ENCODE data around the gene MYOM3. TPM values are rescaled to one million over a fixed set of nuclear protein-coding genes. Genes with fewer than 3 reads are reported as not detected.

The MYOM3 gene
- total RNA-seq, result not detected

DNA sequence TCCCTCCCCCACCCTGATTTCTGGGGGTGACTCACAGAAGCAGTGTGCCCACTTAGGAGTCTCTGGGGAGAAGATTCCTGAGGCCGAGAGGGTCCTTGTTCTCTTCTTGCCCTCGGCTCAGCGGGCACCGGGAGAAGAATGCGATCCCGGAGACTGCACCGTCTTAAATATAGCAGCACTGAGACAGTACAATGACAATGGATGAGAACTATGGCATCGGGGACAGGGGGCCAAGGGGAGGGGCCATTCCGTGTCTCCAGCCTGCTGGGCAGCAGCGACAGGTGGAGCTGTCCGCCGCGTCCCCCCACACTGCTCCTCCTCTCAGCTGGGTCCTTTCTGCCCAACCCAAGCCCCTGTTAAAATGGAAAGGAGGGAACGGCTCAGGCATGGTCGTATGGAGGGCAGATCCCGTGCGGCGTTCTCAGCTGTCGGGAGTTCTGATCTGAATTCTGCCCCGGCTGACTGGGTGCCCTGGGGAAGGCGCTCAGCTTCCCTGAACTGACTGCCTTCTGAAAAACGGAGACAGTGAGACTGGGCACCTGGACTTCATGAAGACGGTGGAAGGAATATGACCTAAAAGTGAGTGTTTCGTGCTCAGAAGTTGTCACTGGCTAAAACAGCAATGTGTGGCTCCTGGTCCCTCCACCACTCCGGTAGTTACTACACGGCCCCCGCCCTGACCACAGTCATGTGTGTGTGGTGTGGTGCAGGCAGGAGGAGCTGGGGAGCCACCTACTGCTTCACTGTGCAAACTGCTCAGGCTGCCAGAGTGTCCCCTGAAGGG, at the start of gene MYOM3:
Gene MYOM3 (minus strand): TSS at position 140 of the 784 bp plus-strand sequence. CDS start 3,499 bp downstream, outside the sequence.
- H3K27me3 Mint-ChIP-seq, result peaks cover 41% of the 10 kb centered on the region
- CTCF ChIA-PET, result interaction anchor here (0.7 to 1.4 kb wide), 8 partner anchors 9 to 340 kb away, joined by 3 to 8 read pairs (median 4); no protein-coding TSS in a partner anchor

DNA sequence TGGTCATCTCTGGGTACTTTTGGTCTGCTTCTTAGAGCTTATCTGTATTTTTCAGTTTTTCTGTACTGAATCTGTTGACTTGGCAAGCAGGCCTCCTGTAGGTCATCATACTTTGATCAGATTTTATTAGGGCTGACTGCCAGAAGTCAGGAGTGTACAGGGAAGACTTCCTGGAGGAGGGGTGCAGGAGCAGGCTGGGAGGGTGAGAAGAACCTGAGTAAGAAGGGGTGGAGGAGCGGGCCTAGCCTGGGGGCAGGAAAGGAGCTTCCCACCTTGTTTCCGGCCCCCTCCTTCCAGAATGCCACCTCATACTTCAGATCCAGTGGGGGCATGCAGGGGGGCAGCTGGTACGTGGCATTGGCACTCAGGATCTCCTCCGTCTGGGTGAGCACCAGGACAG, 49.3 kb upstream of the MYOM3 start:
- Mint-ChIP-seq H3K4me3 (no peak overlapping the region), H3K27me3 (no peaks in the 10 kb centered on the region), H3K27ac (no peak overlapping the region), H3K9me3 (ENCODE audit: low read depth) (no peaks in the 10 kb centered on the region), H3K36me3 (peaks cover 10% of the 10 kb centered on the region), H3K4me1 (no peaks in the 10 kb centered on the region)
- CTCF ChIA-PET, result interaction anchor here (1.1 to 1.8 kb wide), 2 partner anchors 11 to 39 kb away, joined by 5 to 7 read pairs; no protein-coding TSS in a partner anchor
- DNase-seq (no peak), ATAC-seq (no peak)

More for the DNA sequence above, at the start of gene MYOM3:
- H3K4me3 Mint-ChIP-seq, result no peak within 1 kb of the TSS
- DNase-seq (peak; percentile 84), ATAC-seq (peak; percentile 95)
- H3K9me3 Mint-ChIP-seq (ENCODE audit: low read depth), result no peaks in the 10 kb centered on the region
- H3K4me1 Mint-ChIP-seq, result peaks cover 4% of the 10 kb centered on the region
- H3K27ac Mint-ChIP-seq, result no peak within 1 kb of the TSS
- no peaks in the 10 kb centered on the region for H3K36me3 Mint-ChIP-seq

DNA sequence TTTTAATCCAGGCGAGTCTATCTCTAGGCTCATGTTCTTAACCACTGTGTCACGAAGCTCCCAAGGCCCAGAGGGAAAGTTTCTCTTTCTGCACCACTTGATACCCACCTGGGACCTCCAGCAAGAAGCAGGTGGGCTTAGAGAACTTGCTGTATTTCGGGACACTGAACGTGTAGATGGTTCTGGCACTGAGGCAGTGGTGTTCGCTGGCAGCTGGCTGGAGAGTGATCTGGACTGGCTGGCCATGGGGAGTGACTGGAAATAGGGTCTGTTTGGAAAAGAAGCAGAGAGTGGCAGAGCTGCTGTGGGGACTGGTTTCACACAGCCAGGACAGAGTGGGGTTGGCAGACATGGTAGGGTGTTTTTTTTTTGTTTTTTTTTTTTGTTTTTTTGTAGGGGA, 47.4 kb upstream of the MYOM3 start:
- no peaks in the 10 kb centered on the region for H3K36me3 Mint-ChIP-seq
- H3K27ac Mint-ChIP-seq, result no peak overlapping the region
- ATAC-seq (no peak), DNase-seq (no peak)
- H3K27me3 Mint-ChIP-seq, result no peaks in the 10 kb centered on the region
- H3K4me1 Mint-ChIP-seq, result no peaks in the 10 kb centered on the region
- CTCF ChIA-PET, result interaction anchor here (0.7 to 1.7 kb wide), 2 partner anchors 9 to 232 kb away, joined by 4 to 9 read pairs; no protein-coding TSS in a partner anchor
- no peaks in the 10 kb centered on the region for H3K9me3 Mint-ChIP-seq (ENCODE audit: low read depth)
- no peak overlapping the region for H3K4me3 Mint-ChIP-seq

DNA sequence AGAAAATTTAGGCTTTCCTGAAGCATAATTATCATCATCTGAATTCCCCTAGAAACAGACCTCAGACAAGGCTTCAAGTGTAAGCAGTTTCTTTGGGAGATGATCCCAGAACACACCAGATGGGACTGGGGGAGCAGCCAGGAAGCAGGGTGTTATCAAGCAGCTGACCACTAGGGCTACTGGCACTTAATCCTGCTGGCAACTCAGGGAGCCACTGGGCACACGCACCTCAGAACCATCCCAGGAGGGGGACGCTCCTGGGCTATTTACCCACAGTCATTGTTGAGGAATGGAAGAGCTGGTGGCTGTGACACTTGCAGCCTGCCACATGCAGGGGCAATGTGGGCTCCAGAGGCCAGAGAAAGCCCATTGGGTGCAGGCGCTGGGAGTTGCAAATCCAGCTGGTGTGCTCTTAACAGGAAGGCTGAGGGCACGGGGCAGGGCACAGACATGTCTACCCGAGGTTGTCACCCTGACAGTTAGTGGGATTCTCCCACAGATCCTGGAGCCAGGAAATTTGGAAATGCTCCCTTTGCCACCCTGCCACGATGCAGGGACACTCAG, 46.1 kb upstream of the MYOM3 start:
- Mint-ChIP-seq H3K27ac (no peak overlapping the region), H3K4me3 (no peak overlapping the region), H3K27me3 (no peaks in the 10 kb centered on the region), H3K4me1 (no peaks in the 10 kb centered on the region), H3K9me3 (ENCODE audit: low read depth) (no peaks in the 10 kb centered on the region), H3K36me3 (no peaks in the 10 kb centered on the region)
- no peak for ATAC-seq
- DNase-seq, result no peak
- CTCF ChIA-PET, result interaction anchor here (0.6 to 0.9 kb wide), 2 partner anchors 26 to 44 kb away, joined by 3 to 4 read pairs; no protein-coding TSS in a partner anchor

DNA sequence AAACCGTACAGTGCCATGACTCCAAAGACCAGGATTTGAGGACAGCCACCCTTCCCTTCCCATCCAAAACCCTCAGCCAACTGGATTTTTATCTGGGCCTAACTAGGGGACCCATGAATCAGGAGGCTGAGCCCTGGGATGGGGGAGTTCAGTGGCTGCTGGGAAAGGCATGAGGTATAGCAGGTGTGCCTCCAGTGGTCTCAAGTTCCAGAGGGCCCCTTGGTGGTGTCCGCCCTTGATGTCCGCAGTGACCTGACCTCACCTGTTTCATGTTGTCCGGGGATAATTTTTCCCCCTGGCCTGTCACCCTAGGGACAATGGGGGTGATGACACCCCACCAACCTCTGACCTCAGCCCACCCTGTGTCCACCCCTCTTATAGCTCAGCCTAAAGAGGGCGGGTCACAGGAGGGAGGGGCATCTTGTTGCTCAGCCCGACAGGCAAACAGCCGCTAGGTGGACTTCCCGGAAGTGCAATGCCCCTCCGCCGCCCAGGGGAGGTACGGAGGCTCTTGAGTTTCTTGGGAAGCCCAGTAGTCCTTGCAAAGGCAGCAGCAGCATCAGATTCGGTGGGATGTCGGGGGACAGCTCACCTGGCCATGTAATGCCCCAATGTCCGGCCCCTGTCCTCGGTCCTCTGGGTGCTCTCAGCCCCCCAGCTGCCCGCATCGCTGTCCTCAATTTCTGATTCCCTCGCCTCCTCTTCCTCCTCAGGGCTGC, 44.8 kb upstream of the MYOM3 start:
- Mint-ChIP-seq H3K9me3 (ENCODE audit: low read depth) (no peaks in the 10 kb centered on the region), H3K27me3 (peaks cover 9% of the 10 kb centered on the region), H3K4me3 (no peak overlapping the region), H3K27ac (no peak overlapping the region), H3K4me1 (peaks cover under 1% of the 10 kb centered on the region), H3K36me3 (no peaks in the 10 kb centered on the region)
- ATAC-seq (no peak), DNase-seq (no peak)
- CTCF ChIA-PET, result interaction anchor here (1.6 kb wide), 1 partner anchor 43 kb away, joined by 6 read pairs; no protein-coding TSS in a partner anchor

DNA sequence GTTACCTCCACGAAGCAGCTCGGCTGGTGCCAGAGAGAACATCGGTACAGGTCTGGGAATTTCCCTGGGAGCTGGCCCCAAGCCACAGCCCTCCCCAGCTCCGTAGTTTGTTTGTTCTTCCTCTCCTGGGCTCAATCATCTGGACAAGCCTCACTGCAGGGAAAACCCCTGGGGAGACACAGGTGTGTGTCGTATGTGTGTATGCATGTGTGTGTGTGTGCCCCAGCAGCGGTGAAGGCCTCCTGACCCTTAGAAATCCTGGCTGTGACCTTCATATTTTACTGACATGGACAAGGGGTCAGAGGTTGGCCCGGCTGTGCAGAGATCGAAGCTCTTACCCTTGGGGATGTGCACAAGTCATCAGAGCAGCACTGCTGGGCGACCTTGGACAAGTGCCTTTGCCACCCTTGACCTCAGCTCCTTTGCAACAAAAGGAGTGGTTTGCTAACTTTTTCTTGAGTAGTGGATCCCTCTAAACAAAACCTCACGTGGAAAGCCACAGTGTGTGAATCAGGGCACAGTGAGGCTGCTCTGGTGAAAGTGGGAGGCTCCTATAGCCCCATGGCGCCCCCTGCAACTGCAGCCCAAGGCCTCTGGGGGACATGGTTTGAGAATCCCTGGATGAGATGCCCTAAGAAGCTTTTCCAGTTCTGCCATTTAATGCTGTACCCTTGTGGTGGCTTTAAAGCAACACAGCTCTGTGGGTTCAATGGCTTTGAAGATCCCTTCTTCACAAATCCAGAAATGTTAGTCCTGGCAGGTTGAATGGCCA, 43.3 kb upstream of the MYOM3 start:
- Mint-ChIP-seq H3K9me3 (ENCODE audit: low read depth) (no peaks in the 10 kb centered on the region), H3K36me3 (no peaks in the 10 kb centered on the region), H3K4me3 (no peak overlapping the region), H3K27me3 (peaks cover 19% of the 10 kb centered on the region), H3K4me1 (peaks cover 14% of the 10 kb centered on the region), H3K27ac (no peak overlapping the region)
- ATAC-seq, result no peak
- CTCF ChIA-PET, result interaction anchor here (1.0 to 9.0 kb wide), 9 partner anchors 10 to 432 kb away, joined by 3 to 130 read pairs (median 5); partner anchors contain the start of gene IFNLR1
- DNase-seq, result no peak

DNA sequence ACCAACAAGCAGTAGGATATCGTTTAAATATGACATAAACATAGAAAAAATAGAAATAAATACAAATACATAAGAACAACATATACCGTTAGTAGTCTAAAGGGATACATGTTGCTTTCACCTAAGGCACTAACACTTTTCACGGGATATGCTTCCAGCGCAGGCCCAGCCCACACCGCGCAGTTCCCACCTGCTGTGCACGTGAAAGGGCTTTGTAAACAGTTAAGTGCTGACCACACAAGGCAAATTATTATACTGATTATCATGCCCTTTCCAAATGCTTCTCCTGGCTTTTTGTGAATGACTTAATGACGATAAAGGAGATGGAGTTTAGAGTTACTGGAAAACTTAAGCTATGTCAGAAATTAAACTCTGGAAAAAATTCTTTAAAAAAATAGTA, 42.3 kb upstream of the MYOM3 start:
- no peak overlapping the region for H3K4me3 Mint-ChIP-seq

DNA sequence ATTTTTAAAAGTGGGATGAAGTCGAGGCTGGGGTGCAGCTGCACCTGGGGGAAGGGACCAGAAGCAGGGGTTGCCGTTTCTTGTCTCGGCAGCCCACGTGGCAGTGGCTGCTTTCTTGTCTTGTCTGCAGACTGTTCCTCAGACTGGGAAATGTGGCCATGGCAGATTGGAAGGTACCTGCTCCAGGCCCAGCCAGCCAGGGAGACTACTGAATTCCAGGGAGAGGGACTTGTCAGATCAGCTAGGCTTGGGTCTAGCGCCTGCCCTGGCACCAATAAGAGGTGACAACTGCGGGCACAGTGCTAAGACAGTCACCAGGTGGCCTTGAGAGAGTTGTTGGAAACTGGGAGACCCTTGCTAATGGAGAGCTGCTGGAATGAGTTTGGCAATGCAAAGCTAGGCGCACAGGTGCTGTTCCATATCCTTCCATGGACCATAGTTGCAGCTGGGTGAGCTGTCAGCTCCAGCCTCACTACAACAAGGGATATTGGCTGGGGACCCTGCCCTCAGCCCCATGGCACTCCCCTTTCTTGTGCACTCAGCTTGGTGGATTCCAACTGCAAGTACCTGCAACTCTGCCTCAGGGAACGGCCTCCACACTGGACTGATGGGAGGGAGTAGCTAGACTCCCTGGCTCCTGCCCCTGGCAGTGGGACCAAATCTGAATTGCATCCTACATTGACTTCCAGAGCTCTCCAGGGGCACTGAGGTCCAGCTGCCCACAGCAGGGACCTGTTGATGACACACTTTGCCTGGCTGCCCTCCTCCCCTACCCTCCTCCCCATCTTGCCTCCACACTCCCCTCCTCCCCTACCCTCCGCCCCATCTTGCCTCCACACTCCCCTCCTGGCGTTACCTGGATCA, 40.9 kb upstream of the MYOM3 start:
- Mint-ChIP-seq H3K36me3 (no peaks in the 10 kb centered on the region), H3K4me1 (peaks cover 20% of the 10 kb centered on the region), H3K9me3 (ENCODE audit: low read depth) (no peaks in the 10 kb centered on the region), H3K4me3 (no peak overlapping the region), H3K27me3 (peaks cover 25% of the 10 kb centered on the region), H3K27ac (no peak overlapping the region)
- DNase-seq, result no peak
- ATAC-seq, result no peak
- CTCF ChIA-PET, result interaction anchor here (1.3 to 9.0 kb wide), 6 partner anchors 9 to 434 kb away, joined by 4 to 130 read pairs (median 49); partner anchors contain the start of gene IFNLR1

More for the DNA sequence above, 42.3 kb upstream of the MYOM3 start:
- CTCF ChIA-PET, result interaction anchor here (0.5 to 9.0 kb wide), 10 partner anchors 10 to 433 kb away, joined by 3 to 130 read pairs (median 5); partner anchors contain the start of gene IFNLR1
- peaks cover 21% of the 10 kb centered on the region for H3K27me3 Mint-ChIP-seq
- H3K4me1 Mint-ChIP-seq, result peaks cover 20% of the 10 kb centered on the region
- H3K27ac Mint-ChIP-seq, result no peak overlapping the region
- DNase-seq, result no peak
- H3K9me3 Mint-ChIP-seq (ENCODE audit: low read depth), result no peaks in the 10 kb centered on the region
- no peaks in the 10 kb centered on the region for H3K36me3 Mint-ChIP-seq
- ATAC-seq, result no peak

DNA sequence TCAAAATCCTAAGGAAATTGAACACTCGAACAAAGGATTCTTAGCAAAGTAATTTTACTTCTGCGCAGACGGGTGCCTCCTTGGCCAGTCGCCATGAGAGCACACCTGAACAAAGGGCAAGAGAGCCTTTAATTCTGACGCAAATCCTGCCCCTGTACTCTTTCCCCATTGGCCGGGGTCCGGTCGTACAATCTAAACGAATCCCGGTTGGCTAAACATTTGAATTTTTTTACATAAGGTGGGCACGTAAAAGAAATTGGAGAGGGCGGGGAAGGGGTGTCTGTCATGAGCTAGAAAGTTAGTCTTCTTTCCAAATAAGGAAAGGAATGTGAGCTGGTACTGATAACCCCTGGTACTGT, 39.2 kb upstream of the MYOM3 start:
- H3K4me1 Mint-ChIP-seq, result peaks cover 20% of the 10 kb centered on the region
- H3K9me3 Mint-ChIP-seq (ENCODE audit: low read depth), result no peaks in the 10 kb centered on the region
- peaks cover 38% of the 10 kb centered on the region for H3K27me3 Mint-ChIP-seq
- H3K27ac Mint-ChIP-seq, result no peak overlapping the region
- CTCF ChIA-PET, result interaction anchor here (1.0 to 9.0 kb wide), 18 partner anchors 8 to 436 kb away, joined by 3 to 130 read pairs (median 6); partner anchors contain the start of gene IFNLR1
- H3K36me3 Mint-ChIP-seq, result no peaks in the 10 kb centered on the region
- DNase-seq, result no peak
- no peak overlapping the region for H3K4me3 Mint-ChIP-seq
- ATAC-seq, result no peak

DNA sequence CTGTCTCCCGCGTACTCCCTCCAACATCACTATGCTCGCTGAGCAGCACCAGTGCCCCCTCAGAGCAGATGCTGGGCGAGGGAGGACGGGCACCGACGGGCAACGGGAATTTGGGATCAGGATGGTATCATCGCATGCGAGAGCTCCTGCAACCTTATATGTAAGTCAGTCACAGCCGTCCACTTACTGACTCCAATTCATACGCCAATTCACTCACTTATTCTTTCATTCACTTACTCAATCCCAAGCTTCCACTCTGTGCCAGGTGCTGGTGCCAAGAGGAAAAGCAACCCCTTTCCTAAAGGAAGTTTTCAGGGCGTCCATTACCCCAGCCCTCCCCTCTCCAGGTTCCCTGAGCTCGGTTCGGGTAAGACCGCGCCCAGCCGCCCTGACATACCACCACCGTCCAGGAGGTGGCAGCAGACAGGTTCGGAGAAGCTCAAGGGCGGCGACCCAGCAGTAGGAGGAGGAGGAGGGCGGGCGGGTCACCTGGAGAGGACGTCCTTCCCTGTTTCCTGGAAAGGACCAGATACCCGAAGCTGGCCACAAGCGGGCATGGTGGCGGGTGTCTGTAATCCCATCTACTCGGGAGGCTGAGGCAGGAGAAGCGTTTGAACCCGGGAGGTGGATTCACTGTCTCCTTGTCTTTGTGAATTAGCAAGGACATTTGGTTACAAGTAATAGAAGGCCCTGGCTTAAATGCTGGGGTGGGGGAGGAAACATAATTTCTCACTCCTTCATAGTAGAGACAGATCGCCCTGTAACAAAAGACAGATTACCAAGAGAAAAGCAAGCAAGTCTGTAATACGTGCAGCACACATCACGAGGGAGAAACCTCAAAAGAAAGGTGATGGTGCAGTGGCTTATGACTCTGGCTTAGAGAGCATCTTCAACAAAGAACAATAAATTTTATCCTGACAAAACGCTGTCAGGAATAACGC, 38.6 kb upstream of the MYOM3 start:
- Mint-ChIP-seq H3K4me3 (peak overlapping the region; percentile 54), H3K27me3 (peaks cover 40% of the 10 kb centered on the region), H3K27ac (no peak overlapping the region), H3K36me3 (no peaks in the 10 kb centered on the region), H3K4me1 (peaks cover 20% of the 10 kb centered on the region), H3K9me3 (ENCODE audit: low read depth) (no peaks in the 10 kb centered on the region)
- ATAC-seq, result peak; percentile 97
- CTCF ChIA-PET, result interaction anchor here (0.6 to 9.0 kb wide), 51 partner anchors 9 to 998 kb away, joined by 3 to 130 read pairs (median 5); partner anchors contain the start of genes IFNLR1 and NIPAL3
- DNase-seq, result peak; percentile 93

DNA sequence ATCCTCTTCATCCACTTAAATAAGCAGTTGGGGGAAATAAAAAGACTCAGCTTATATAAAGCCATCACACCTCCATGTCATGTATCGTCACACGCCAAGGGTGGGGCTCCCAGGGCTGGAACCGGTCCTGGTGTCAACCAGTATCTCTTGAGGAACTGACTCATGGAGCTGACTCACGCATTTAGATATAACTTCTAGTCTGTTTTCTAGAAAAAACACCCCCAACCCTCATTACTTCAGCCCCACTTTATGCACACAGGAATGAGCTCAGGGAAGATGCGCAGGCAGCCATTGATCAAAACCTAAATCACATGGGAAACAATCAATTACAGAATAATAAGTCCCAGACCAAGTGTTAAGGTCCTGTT, 37.9 kb upstream of the MYOM3 start:
- Mint-ChIP-seq H3K9me3 (ENCODE audit: low read depth) (no peaks in the 10 kb centered on the region), H3K4me3 (no peak overlapping the region), H3K36me3 (no peaks in the 10 kb centered on the region), H3K27me3 (peaks cover 41% of the 10 kb centered on the region), H3K27ac (no peak overlapping the region), H3K4me1 (peaks cover 20% of the 10 kb centered on the region)
- CTCF ChIA-PET, result interaction anchor here (0.6 to 9.0 kb wide), 48 partner anchors 9 to 998 kb away, joined by 3 to 130 read pairs (median 5); partner anchors contain the start of genes IFNLR1 and NIPAL3
- ATAC-seq (no peak), DNase-seq (peak; percentile 46)
